Measurements from ENCODE around the gene OGFOD2. TPM values are rescaled to one million over a fixed set of nuclear protein-coding genes. Genes with fewer than 3 reads are reported as not detected.

OGFOD2 gene
- total RNA-seq, 1 donor from 2014 or later: 9.1 TPM

DNA sequence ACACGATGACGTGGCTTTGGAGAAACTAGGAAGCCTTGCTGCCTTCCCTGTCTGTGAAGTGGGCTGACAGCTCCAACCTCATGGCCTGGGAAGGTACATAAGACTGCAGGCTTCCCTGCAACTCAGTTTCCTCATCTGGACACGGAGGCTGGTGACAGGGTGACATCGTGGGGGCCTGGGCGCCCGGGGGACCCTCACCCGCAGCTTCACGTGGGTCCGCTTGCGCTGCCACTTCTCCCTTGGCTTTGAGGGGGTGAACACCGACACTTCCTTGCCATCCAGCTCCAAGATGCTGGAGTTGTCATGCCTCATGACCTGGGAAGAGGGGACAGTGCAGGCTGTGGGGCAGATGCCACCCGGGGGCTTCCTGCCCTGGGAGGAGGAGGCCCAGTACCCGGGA is 13.0 kb downstream of the OGFOD2 start:
- no peak for DNase-seq (ENCODE audit: low read depth, low spot score)

DNA sequence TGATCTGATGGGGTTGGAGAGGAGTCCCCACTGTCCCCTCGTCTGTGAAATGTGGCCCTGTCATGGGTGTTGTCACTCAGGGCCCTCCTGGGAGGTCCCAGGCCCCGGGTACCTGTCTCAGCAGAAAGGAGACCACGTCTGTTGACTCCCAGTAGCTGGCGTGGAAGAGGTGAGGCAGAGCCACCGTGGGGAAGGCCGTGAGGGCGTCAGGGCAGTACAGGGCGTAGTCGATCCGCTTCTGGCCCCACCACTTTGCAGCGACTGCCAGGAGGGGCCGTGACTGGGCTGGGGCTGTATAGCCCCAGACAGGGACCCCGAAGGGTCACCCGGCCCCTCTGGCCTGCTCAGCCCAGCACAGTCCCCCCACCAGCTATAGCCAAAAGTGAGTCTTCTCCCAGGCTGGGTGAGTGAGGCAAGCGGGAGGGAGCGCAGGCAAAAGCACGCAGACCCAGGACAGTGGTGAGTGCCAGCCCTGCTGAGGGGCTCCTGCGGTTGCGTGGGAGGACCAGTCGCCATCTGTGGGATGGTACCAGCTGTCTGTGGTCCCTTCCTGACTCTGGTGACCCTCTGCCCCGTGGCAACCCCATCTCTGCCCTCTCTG is 13.7 kb downstream of the OGFOD2 start:
- no peak for DNase-seq (ENCODE audit: low read depth, low spot score)

DNA sequence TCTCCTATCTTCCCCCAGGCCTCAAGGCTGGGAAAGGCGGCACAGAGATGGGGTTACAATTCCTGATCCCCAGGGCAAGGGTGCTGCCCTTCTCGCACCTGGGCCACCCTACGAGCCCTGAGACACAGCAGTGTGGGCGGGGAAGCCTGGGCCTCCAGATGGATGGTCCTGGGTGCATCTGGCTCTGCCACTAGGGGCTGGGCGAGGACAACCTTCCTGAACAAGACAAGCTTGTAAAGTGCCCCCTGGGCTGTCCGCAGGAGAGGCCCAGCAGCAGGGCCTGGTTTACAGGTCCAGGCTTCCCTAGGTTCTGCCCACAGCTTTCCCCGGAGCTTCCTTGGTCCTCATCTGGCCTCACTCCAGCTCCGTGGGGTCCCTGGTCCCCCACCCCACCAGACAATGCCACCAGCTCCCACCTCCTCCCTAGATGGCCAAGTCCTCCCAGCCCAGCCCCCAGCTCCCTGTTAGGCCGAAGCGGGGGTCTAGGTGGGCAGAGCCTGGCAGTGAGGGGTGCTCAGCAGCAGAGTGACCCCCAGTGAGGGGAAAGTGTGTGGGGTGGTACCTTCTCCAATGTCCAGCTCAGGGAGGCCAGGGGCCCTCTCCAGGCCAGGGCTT is 14.3 kb downstream of the OGFOD2 start:
- DNase-seq (ENCODE audit: low read depth, low spot score): no peak

DNA sequence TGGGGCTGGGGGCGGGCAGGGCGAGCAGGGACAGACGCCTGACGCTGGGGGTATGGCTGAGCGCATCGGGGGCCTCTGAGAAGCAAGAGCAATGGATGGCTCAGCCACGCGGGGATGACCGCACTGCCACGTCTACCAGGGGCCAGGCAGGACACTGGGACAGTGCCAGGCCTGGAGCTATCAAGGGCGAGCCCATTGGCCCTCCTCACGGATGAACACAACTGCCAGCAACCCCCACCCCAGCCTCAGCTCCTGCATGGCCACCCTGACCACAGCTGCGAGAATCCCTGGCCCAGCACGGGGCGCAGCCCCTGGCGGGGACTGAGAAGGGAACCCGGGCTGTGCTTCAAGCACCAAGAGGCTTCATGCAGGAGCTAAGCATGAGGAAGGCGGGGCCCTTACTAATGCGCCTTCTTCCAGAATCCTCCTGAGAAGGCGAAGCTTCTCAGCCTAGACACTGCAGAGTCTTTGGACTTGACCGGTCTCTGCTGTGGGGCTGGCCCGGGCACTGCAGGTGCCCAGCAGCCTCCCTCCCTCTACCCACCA is 14.9 kb downstream of the OGFOD2 start:
- no peak for DNase-seq (ENCODE audit: low read depth, low spot score)

DNA sequence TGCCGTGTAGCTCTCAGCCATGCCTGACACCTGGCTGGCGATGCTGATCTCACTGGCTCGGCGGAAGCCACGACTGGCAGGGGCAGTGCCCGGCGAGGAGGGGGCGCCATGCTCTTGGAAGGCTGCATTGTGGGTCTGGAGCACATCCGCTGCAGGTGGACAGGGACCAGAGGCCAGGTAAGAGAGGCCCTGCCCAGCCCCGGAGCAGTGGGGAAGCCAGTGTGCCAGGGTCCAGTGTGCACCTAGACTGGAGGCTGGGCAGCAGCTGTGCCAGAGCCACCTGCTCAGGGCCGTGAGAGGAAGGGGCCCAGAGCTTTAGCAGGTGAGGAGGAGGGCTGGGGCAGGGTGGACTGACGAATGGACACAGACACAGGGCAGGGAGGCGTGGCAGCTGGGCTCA is 15.5 kb downstream of the OGFOD2 start:
- DNase-seq (ENCODE audit: low read depth, low spot score): no peak

DNA sequence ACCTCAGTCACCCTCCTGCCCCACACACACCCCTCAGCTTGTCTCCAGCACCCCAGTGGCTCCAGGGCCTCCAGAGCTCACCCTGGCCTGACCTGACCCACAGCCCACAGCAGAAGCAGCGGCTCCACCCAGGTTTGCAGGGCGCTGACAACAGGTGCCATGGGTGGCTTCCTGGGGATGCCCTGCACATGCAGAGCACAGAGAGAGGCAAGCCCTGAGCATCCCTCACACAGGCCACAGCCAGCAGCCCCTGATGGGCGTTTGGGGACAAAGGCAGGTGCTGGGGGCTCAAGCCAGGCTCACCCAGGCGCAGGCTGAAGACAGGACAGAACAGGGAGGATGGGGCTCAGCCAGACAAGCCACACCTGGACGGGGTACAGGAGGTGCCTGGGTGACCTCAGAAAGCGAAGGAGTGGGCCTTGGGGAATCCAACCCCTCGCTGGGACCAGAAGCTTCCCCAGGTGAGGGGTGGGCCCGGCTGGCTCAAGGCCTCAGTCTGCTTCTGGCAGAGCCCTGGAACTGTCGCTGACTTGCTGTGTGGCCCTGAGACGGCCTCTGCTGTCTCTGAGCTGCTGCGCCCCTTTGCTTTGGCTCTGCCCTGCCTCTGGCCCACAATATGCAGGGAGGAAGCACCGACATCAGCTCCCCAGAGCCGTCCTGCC is 16.0 kb downstream of the OGFOD2 start:
- no peak for DNase-seq (ENCODE audit: low read depth, low spot score)

DNA sequence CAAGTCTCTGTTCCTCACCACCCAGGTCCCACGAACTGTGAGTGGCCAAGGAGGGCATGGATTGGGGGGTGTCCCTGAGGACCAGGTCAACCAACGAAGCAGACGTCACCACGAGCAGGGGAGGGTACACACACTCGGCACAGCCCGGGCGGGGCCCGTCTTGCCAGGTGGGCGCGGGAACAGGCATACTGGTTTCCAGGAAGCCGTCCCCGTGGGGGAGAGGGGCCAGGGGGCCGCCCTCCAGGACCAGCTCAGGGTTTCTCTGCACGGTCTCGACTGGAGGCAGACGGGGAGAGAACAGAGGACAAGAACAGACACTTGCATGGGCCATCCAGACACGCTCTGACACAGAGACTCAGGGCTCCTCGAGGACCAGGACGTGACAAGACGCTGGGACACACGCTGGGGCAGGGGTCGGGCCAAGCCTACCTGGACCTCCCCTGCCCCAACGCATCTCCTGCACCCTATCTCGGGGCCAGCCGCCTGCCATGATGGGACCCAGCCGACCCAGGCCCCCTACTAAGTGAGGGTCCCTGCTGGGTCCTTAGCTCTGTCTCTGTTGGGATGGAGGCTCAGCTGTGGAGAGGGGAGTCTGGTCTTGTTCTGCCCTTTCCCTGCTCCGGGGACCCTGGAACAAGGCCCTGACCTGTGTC is 16.7 kb downstream of the OGFOD2 start:
- no peak for DNase-seq (ENCODE audit: low read depth, low spot score)

DNA sequence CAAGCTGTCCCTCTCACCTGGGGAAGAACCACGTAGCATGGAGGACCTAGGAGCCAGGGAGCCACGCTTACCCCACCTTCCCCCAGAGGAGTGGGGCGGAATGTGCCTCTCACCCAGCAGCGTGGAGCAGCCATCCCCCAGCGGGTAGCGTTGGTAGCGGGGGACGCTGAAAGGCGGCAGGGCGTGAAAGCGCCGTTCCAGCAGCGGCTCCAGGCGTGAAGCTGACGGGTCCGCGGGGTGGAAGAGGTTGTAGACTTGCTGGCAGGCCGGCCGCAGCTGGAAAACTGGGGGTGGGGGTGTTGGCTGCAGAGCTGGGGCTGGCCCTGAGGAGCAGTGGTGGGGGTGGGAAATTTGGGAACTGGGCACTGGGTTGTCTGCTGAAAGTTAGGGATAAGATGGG is 17.3 kb downstream of the OGFOD2 start:
- no peak for DNase-seq (ENCODE audit: low read depth, low spot score)

DNA sequence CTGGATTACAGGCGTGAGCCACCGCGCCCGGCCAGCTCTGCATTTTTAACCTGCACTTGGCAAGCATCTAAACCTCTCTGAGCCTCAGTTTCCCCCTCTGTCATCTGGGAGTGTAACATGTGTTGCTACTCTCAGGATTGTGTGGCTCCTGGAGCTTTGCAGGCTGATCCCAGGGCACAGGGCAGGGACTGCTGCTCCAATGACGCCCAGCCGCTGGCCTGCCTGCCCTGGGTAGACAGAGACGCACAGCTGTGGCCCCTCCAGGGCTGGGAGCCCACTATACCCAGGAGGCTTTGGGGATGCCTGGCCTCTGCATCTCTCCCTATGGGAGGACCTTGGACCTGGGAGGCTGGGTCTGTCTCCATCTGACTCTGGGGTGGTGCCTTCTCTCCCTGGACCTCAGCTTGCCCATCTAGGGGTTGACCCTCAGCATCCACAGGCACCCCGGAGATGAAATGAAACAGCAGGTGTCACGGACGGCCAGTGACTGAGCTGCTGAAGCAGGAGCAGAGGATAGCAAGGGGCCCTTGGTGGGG is 19.2 kb downstream of the OGFOD2 start:
- no peak for DNase-seq (ENCODE audit: low read depth, low spot score)

DNA sequence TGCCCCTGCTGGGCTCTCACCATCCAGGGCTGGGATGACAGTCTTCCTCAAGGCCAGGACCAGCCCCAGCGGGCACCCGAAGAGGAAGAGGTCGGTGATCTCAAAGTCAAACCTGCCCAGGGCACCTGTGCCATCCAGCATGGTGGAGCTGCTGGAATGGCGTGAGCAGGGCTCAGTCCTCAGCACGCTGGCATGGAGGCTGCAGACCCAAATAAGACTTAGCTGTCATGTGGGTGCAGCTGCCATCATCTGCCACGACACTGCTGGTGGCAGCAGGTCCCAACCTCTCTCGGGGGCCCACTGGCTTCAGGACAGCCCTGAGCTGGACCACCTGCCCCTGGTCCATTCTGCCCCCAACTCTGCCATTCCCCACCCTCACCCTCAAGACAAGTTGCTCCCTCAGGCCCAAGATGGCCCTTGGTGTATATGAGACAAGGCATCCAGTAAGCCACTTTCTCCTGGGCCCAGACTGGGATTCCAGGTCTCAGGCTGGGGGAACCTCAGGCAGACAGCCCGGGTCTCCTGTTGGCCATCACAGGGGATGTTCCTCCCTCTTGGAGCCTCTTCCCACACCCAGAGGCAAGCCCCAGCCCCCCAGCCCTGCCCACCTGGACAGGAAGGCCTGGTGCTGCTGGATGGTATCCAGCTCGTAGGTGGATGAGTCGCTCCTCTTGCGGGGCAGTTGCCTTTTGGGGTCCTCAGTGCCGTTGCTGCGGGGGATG is 19.9 kb downstream of the OGFOD2 start:
- DNase-seq (ENCODE audit: low read depth, low spot score): no peak

DNA sequence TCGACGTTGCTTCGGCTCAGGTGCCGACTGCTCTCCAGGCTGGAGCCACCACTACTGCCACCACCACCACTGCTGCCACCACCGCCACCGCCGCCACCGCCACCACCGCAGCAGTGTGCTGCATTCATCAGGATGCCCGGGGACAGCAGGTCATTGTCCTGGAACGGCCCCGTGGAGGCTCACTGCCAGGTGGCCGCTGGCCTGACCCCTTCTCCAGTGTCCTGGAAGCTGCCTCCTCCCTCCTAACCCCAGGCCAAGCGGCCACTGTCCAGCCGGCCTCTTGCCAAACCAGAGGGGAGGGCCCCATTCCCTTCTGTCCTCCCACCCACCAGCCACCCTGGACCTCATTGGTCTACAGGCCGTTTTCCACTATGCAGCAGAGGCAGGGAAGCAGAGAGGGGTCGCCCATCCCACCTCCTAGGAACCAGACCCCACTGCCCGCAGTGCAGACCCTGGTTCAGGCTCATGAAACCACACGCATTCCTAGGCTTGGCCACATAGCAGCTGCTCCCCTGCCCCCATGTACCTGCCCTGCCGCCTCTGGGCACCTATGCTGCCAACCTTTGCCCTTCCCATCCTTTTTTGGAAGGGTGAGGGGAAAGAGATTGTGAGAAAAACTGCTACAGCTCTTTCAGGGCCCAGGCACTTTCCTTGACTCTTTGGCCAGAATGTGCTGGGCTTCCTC is 20.6 kb downstream of the OGFOD2 start:
- no peak for DNase-seq (ENCODE audit: low read depth, low spot score)

DNA sequence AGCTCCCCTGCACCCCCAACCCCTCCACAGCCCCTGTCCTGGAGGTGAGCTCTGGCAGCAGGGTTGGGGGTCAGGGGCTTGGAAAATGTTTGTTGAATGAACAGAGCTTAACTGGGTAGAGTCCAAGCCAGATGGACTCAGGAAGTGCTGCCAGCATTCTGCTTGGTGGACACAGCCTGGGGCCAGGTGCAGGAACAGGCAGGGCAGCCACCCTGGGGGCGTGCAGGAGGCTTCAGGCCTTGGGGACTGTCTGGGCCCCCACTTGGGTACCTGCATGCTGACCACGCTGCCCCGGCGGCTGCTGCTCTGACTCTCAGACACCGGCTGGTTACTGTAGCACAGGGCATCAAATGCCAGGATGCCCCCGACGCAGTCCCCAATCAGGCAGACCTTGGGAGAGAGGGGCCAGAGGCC is 21.2 kb downstream of the OGFOD2 start:
- no peak for DNase-seq (ENCODE audit: low read depth, low spot score)

DNA sequence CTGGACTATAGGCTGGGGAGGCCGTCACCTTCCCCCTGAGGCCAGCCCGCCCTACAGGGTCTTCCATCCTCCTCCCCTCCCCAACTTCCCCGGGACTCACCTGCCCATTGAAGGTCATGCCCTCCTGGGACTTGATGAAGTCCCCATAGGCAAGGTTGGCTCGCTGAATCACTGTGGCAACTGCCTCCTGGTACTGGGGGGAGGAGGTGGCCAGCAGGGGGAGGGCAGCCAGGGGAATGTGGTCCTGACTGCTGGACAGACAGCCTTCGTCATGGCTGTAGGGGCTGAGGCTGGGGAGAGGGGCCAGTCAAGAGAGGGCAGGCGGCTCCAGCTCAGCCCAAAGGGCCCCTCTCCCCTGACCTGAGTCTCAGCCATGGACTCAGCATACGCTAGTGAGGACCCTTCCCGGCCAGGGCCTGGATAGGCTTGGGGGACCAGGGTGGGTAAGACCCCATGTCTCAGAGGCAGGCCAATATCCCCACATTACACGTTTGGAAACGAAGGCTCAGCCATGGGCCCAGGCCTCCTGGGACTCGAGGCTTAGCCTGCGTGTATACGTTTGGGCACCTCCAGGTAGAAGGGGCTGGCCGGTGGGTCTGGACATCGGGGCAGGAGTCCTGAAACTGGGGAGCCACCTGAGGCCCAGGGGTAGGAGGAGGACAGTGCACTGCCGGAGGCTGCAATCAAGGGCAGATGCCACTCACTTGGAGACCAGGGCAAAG is 21.7 kb downstream of the OGFOD2 start:
- DNase-seq (ENCODE audit: low read depth, low spot score): no peak

DNA sequence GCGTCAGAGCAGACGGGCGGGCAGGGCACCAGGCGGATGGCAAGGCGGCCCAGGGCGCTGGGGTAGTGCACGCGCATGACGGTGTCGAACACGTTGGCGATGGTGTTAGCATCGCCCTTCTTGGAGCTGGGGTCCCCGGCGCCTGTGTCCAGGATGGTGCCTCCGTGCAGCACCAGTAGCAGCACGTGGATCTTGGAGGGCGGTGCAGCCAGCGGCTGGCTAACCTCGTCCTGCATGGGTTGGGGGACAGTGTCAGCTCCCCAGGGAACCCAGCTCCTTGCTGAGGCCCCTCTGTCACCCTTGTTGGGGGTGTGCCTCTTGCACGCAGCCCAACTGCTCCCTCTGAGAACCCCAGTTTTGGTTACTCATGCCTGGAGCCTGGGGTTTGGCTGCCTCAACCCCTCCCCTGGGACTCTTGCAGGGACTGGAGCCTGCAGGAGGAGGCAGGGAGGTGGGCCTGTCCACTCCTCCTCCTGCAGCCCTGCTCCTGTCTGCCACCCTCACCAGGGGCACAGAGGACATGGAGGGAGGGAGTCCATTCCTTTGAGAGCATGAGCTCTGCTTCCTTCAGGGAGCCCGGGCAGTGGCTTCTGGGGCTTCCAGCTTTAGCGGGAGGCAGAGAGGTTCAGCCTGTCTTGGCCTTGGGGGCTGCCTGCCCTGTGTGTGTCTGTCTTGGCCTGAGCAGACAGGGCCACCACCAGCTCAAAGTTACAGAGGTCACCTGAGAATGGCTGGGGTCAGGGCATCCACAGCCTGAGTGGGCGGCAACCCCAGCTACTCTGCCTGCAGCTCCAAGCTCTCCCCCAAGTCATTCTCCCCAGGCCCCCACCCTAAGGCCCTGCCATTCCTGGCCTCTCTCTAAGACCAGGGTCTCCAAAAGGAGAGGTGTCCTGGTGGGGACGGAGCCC is 22.6 kb downstream of the OGFOD2 start:
- no peak for DNase-seq (ENCODE audit: low read depth, low spot score)

DNA sequence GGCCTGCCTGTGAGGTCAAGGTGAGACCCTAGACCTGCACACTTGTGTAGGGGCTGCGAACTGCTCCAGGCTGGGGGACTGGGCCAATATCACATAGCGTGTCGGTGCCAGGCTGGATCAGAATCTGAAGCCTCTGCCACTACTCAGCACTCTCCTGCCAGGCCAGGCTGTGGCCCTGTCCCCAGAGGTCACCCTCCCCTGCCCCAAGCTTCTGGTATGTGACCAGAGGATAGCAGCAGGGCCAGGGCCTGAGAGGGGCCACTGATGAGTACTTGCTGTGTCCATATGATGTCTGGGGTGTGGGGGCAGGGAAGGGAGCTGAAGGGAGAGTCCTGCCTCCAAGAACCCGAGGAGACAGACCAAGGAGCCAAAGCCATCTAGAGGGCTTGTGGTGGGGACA is 23.3 kb downstream of the OGFOD2 start:
- no peak for DNase-seq (ENCODE audit: low read depth, low spot score)

DNA sequence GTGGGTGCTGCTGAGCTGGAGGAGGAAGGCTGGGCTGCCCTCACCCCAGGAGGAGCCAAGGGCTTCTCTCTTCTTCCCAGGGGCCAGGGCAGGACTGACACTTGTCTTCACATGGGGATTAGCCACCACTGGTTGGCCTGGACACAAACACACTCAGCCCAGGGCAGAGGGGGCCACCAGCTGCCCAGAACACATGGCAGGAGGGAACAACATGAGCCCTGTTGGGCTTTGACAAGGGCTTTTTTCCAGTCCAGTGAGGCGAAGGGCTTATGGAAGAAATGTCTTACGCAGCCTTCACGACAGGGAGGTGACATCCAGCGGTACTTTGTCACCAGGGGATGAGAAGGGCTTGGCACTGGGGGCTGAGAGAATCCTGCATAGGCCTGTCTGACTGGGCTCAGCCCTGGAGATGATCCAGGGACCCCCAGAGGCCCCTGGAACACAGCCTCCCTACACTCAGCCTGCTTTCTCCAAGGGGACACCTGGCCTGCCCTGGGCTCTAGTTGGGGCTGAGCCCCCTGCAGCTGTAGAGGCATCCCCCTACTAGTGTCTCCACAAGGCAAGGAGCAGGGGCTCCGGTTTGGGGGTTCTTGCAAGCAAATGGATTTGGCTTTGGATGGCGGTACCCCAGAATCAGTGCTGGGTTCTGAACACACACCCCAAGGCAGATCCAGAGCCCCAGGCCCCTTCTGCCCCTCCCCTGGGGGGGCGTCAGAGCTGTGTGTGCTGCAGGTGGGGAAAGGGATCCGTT is 24.3 kb downstream of the OGFOD2 start:
- no peak for DNase-seq (ENCODE audit: low read depth, low spot score)

DNA sequence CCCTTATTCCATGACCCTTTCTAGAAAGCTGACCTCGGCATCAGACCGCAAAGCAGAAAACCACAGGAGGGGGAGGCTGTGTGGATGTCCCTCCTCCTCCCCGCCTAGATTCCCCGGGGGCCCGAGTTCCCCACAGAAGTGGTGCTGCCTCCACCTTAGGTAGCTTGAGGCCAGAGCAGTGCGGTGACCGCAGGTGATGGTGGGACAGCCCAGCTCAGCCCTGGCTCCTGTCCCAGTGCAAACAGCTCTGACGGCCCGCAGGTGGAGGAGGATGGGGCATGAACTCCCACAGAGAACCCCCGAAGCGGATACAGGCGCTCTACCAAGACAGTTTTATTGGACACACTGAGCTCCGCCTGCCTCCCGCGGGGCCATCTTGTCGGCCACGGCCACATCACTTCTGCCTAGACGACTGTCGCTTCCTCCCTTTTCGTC is 25.0 kb downstream of the OGFOD2 start:
- DNase-seq (ENCODE audit: low read depth, low spot score): no peak

DNA sequence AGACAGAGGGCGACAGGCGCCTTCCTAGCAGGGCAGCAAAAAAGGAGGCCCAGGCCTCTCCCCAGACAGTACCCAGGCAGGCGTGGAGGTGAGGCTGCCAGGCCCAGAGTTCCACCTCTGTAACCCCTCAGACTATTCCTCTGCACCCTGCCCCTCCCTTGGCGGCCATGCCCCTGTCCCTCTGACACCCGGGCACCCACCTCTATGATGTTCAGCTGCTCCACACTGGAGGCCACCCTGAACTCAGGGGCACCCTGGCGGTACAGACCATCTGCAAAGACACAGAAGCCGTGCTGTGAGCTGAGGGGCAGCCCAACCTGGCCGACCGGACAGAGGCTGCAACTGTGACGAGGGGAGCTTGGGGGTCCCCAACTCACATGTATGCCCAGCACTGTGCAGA is 25.5 kb downstream of the OGFOD2 start:
- DNase-seq (ENCODE audit: low read depth, low spot score): no peak

All from pulmonary artery endothelial cell (primary cell).